ENCODE results near the gene IGSF1.

GRCh38 chrX:131288188-131288587 lies 918 bp downstream of the IGSF1 start:
- TF ChIP-seq EZH2phosphoT487 (IDR thresholded peaks at IDR 0.05) (no peak), CTCF (IDR thresholded peaks at IDR 0.05) (no peak)
